H1 (cell line): ENCODE data around the gene APOO. TPM values are rescaled to one million over a fixed set of nuclear protein-coding genes. Genes with fewer than 3 reads are reported as not detected.

ENCODE experiments used
- CTCF ChIA-PET: fragments of 300-600 bp; sonication (Branson Sonifier 250); formaldehyde crosslinking; loops from one replicate; lab custom pipeline; 2021; ENCODE audit not compliant: partially characterized antibody; lab: Charles Lee
- POLR2A ChIA-PET: fragments of 300-600 bp; sonication (Branson Sonifier 250); formaldehyde crosslinking; loops from one replicate; lab custom pipeline; 2021; ENCODE audit warnings: inconsistent platforms; ENCODE audit not compliant: partially characterized antibody; lab: Charles Lee
- DNase-seq, 2 experiments: peaks; one replicate each; pipeline versions ENCODE4 v3.0.0 to v3.0.0-alpha.2; 2010 to 2022; ENCODE audit warnings: low spot score in 2 of 2, low read depth in 1 of 2, mixed read lengths in 1 of 2
- FAIRE-seq: peaks from 2 replicates; lab custom pipeline; 2011; peaks lifted over from hg19 to GRCh38; lab: Jason Lieb, UNC
- H2AFZ ChIP-seq: 2 replicates; pipeline ENCODE4 v1.8.1; 2012; ENCODE audit warnings: low read length, inconsistent platforms
- H2AK5ac ChIP-seq: 2 replicates; pipeline ENCODE4 v1.6.1; 2013; ENCODE audit warnings: low read depth, low read length
- H2BK120ac ChIP-seq: replicated peaks from 2 replicates; pipeline ENCODE3; 2013; ENCODE audit warnings: low read depth, low read length, inconsistent platforms
- H2BK12ac ChIP-seq: 2 replicates; pipeline ENCODE4 v1.6.1; 2013; ENCODE audit warnings: low read depth, low read length
- H2BK15ac ChIP-seq: 2 replicates; pipeline ENCODE4 v1.6.1; 2013; ENCODE audit warnings: low read length
- H2BK20ac ChIP-seq: 2 replicates; pipeline ENCODE4 v1.6.1; 2013; ENCODE audit warnings: low read length
- H2BK5ac ChIP-seq: 2 replicates; pipeline ENCODE4 v1.6.1; 2013; ENCODE audit warnings: low read depth, low read length
- H3K14ac ChIP-seq: 2 replicates; pipeline ENCODE4 v1.6.1; 2013; ENCODE audit warnings: inconsistent platforms; ENCODE audit not compliant: insufficient read length
- H3K18ac ChIP-seq: 2 replicates; pipeline ENCODE4 v1.6.1; 2013; ENCODE audit warnings: low read length; ENCODE audit errors: extremely low read depth
- H3K23ac ChIP-seq: 2 replicates; pipeline ENCODE4 v1.6.1; 2013; ENCODE audit warnings: inconsistent platforms; ENCODE audit not compliant: insufficient read length
- H3K23me2 ChIP-seq: 2 replicates; pipeline ENCODE4 v1.6.1; 2013; ENCODE audit warnings: low read depth, low read length
- H3K27ac ChIP-seq: 2 replicates; pipeline ENCODE4 v1.6.1; 2011; ENCODE audit warnings: low read depth, low read length, inconsistent platforms
- H3K27me3 ChIP-seq, 4 experiments: replicated peaks in 1 of 4; 1 replicate in 1 of 4; 2 replicates in 3 of 4; pipeline versions ENCODE4 v1.6.1 to v1.8.1; 2011 to 2013; ENCODE audit warnings: low read length in 3 of 4, mild to moderate bottlenecking in 3 of 4, inconsistent platforms in 2 of 4, mixed read lengths in 2 of 4, moderate library complexity in 1 of 4; ENCODE audit not compliant: control insufficient read depth in 3 of 4, insufficient read depth in 3 of 4; ENCODE audit errors: extremely low read depth in 1 of 4
- H3K36me3 ChIP-seq, 4 experiments: 2 replicates each; pipeline versions ENCODE4 v1.6.1 to v1.8.1; 2011 to 2013; ENCODE audit warnings: mild to moderate bottlenecking in 4 of 4, low read length in 3 of 4, moderate library complexity in 2 of 4, control low read depth in 1 of 4, inconsistent platforms in 1 of 4; ENCODE audit not compliant: insufficient read depth in 4 of 4, control insufficient read depth in 2 of 4
- H3K4ac ChIP-seq: replicated peaks from 2 replicates; pipeline ENCODE3; 2013; ENCODE audit warnings: low read length, low read depth, mixed read lengths, inconsistent platforms; ENCODE audit not compliant: insufficient read length
- H3K4me1 ChIP-seq, 4 experiments: replicated peaks in 1 of 4; 1 replicate in 1 of 4; 2 replicates in 3 of 4; pipeline versions ENCODE4 v1.6.1 to v1.8.1; 2011 to 2013; ENCODE audit warnings: low read length in 3 of 4, inconsistent platforms in 2 of 4, mixed read lengths in 1 of 4; ENCODE audit not compliant: insufficient read depth in 4 of 4, control insufficient read depth in 3 of 4
- H3K4me2 ChIP-seq, 2 experiments: 2 replicates each; pipeline versions ENCODE4 v1.6.1 to v1.8.1; 2011 to 2013; ENCODE audit warnings: low read depth in 2 of 2, low read length in 2 of 2, control low read depth in 1 of 2, inconsistent platforms in 1 of 2, mild to moderate bottlenecking in 1 of 2; ENCODE audit not compliant: insufficient read depth in 1 of 2
- H3K4me3 ChIP-seq, 4 experiments: fragments of 200-600, 300-600 bp in 1 of 4; sonication (generic), shearing (Covaris generic), sonication (Bioruptor Twin) in 1 of 4; 2 replicates each; pipeline versions ENCODE4 v1.5.1 to v1.8.1; 2011 to 2016; ENCODE audit warnings: low read length in 4 of 4, low read depth in 3 of 4, control low read depth in 2 of 4, inconsistent platforms in 2 of 4, mild to moderate bottlenecking in 2 of 4, mixed read lengths in 1 of 4, moderate library complexity in 1 of 4; ENCODE audit not compliant: insufficient read depth in 2 of 4; ENCODE audit errors: extremely low read depth in 1 of 4
- H3K56ac ChIP-seq: replicated peaks from 2 replicates; pipeline ENCODE3; 2013; ENCODE audit warnings: low read depth, mild to moderate bottlenecking, mixed read lengths, low read length, inconsistent platforms; ENCODE audit not compliant: insufficient read length
- H3K79me1 ChIP-seq: 2 replicates; pipeline ENCODE4 v1.6.1; 2013; ENCODE audit warnings: low read depth, low read length, control low read depth
- H3K79me2 ChIP-seq, 2 experiments: 2 replicates each; pipeline versions ENCODE4 v1.6.1 to v1.8.1; 2012 to 2013; ENCODE audit warnings: low read length in 2 of 2, mild to moderate bottlenecking in 2 of 2, inconsistent platforms in 1 of 2; ENCODE audit not compliant: insufficient read depth in 2 of 2, control insufficient read depth in 1 of 2
- H3K9ac ChIP-seq, 4 experiments: replicated peaks in 1 of 4; 1 replicate in 1 of 4; 2 replicates in 3 of 4; pipeline versions ENCODE4 v1.6.1 to v1.8.1; 2011 to 2013; ENCODE audit warnings: low read depth in 3 of 4, low read length in 3 of 4, control low read depth in 2 of 4, mild to moderate bottlenecking in 2 of 4, moderate library complexity in 2 of 4, inconsistent platforms in 1 of 4; ENCODE audit errors: extremely low read depth in 1 of 4
- H3K9me3 ChIP-seq, 2 experiments: 2 replicates each; pipeline versions ENCODE4 v1.6.1 to v1.8.1; 2012 to 2013; ENCODE audit warnings: mild to moderate bottlenecking in 2 of 2, moderate library complexity in 2 of 2, control low read depth in 1 of 2, inconsistent platforms in 1 of 2, low read depth in 1 of 2, low read length in 1 of 2, mixed read lengths in 1 of 2; ENCODE audit not compliant: insufficient read depth in 2 of 2
- H4K20me1 ChIP-seq, 2 experiments: replicated peaks in 1 of 2; 2 replicates each; pipeline versions ENCODE3 to v1.8.1; 2011 to 2013; ENCODE audit warnings: inconsistent platforms in 2 of 2, low read length in 2 of 2, mild to moderate bottlenecking in 1 of 2; ENCODE audit not compliant: insufficient read depth in 2 of 2, control insufficient read depth in 1 of 2
- H4K5ac ChIP-seq: 2 replicates; pipeline ENCODE4 v1.6.1; 2013; ENCODE audit warnings: low read length, low read depth, mixed read lengths, inconsistent platforms; ENCODE audit not compliant: insufficient read length
- H4K8ac ChIP-seq: 2 replicates; pipeline ENCODE4 v1.8.0; 2013; ENCODE audit warnings: mild to moderate bottlenecking, moderate library complexity, low read length, inconsistent platforms; ENCODE audit not compliant: insufficient read depth; ENCODE audit errors: extremely low read depth
- H4K91ac ChIP-seq: replicated peaks from 2 replicates; pipeline ENCODE3; 2013; ENCODE audit warnings: low read length, mixed read lengths, inconsistent platforms; ENCODE audit not compliant: insufficient read length
- ATF2 ChIP-seq: IDR thresholded peaks from 2 replicates; pipeline ENCODE4 v1.6.1; 2012; ENCODE audit warnings: low read length, inconsistent platforms
- BACH1 ChIP-seq: IDR thresholded peaks from 2 replicates; pipeline ENCODE4 v1.6.1; 2012; ENCODE audit warnings: low read length, improper control_type of control experiment
- CBX5 ChIP-seq: fragments of 300-800, 300-1000 bp; sonication (generic); IDR thresholded peaks from 2 replicates; pipeline ENCODE4 v1.7.1; 2016; ENCODE audit warnings: antibody characterized with exemption, low read length, low read depth
- CREB1 ChIP-seq: IDR thresholded peaks from 2 replicates; pipeline ENCODE4 v1.6.1; 2012; ENCODE audit warnings: inconsistent platforms
- E2F6 ChIP-seq: IDR thresholded peaks from 2 replicates; pipeline ENCODE4 v1.6.1; 2012; ENCODE audit warnings: inconsistent platforms
- JUN ChIP-seq: IDR thresholded peaks from 2 replicates; pipeline ENCODE4 v1.6.1; 2011; ENCODE audit warnings: low read depth, mild to moderate bottlenecking, improper control_type of control experiment, low read length
- MAFK ChIP-seq: IDR thresholded peaks from 2 replicates; pipeline ENCODE4 v1.6.1; 2012; ENCODE audit warnings: low read depth, mild to moderate bottlenecking, improper control_type of control experiment, low read length
- NANOG ChIP-seq: IDR thresholded peaks from 2 replicates; pipeline ENCODE4 v1.6.1; 2011; ENCODE audit warnings: low read length, low read depth, mild to moderate bottlenecking, inconsistent platforms; ENCODE audit not compliant: insufficient read depth, poor library complexity, severe bottlenecking
- SRF ChIP-seq: IDR thresholded peaks from 2 replicates; pipeline ENCODE4 v1.6.1; 2011; ENCODE audit warnings: mild to moderate bottlenecking, low read depth, low read length, moderate library complexity
- TAF1 ChIP-seq: IDR thresholded peaks from 2 replicates; pipeline ENCODE4 v1.6.1; 2011; ENCODE audit warnings: mild to moderate bottlenecking, low read depth, low read length
- TCF12 ChIP-seq: IDR thresholded peaks from 2 replicates; pipeline ENCODE4 v1.6.1; 2011; ENCODE audit warnings: low read depth, mild to moderate bottlenecking, low read length
- TEAD4 ChIP-seq: IDR thresholded peaks from 2 replicates; pipeline ENCODE4 v1.6.1; 2012; ENCODE audit warnings: low read depth, low read length, inconsistent platforms, mixed read lengths
- WGBS, 2 experiments: shearing (Covaris generic) in 1 of 2; methylation state at CpG; one replicate each; pipeline versions ENCODE4 v1.1.6 to v1.1.7; 2013 to 2015; ENCODE audit warnings: low lambda C conversion rate in 2 of 2, mixed read lengths in 2 of 2, inconsistent platforms in 1 of 2, low coverage in 1 of 2, missing lambda C conversion rate in 1 of 2; ENCODE audit not compliant: insufficient replicate concordance in 2 of 2, insufficient coverage in 1 of 2, insufficient read length in 1 of 2; ENCODE audit errors: extremely low coverage in 1 of 2, missing lambda C conversion rate in 1 of 2; 5-methylcytosine and 5-hydroxymethylcytosine counted together
- polyA plus RNA-seq, 7 experiments: library from polyadenylated mRNA; depleted of rRNA in 3 of 7; stranded (reverse) in 5 of 7; unstranded in 2 of 7; fragments of >200 nt in 5 of 7; fragments of 200-250 nt in 2 of 7; gene quantifications; 1 replicate in 5 of 7; 2 replicates in 1 of 7; 4 replicates in 1 of 7; pipeline versions ENCODE4 v1.2.1 to v1.2.3, GENCODE V29; 2011 to 2013; ENCODE audit warnings: missing spikeins in 2 of 7, mixed read lengths in 2 of 7
- total RNA-seq: library from RNA; stranded (reverse); fragmentation: NEBNext Ultra II Directional; extraction: Animal tissue kit (Norgen Biotek cat#: 25700); gene quantifications from 2 replicates; pipeline ENCODE4 v1.2.1, GENCODE V29; 2021

Gene APOO
- total and polyA plus RNA-seq, 2 of the 8 experiments (the other 6 are each of a cell fraction or from before 2014, with no cell fraction given): 25.7 to 45.0 TPM

GRCh38 chrX:23888887-23889501, 18.7 kb downstream of the APOO start:
- CTCF ChIA-PET: interaction anchor here (0.6 to 2.5 kb wide), 3 partner anchors 10 to 18 kb away, joined by 3 to 10 read pairs (median 3); no protein-coding TSS in a partner anchor
- no peak overlapping the region for H3K4me2 ChIP-seq
- H3K4ac ChIP-seq: no peak overlapping the region
- TF ChIP-seq TEAD4 (no peak), JUN (no peak), CBX5 (no peak), CREB1 (no peak), ATF2 (no peak), NANOG (no peak), SRF (no peak), E2F6 (no peak), BACH1 (no peak), TAF1 (no peak), MAFK (no peak), TCF12 (no peak)

More at GRCh38 chrX:23888887-23889501, 18.7 kb downstream of the APOO start:
- H3K9me3 ChIP-seq: no peaks in the 10 kb centered on the region
- no peak overlapping the region for H2AK5ac ChIP-seq
- no peak overlapping the region for H4K91ac ChIP-seq
- no peak for FAIRE-seq
- no peaks in the 10 kb centered on the region for H3K27me3 ChIP-seq
- H3K79me2 ChIP-seq: no peaks in the 10 kb centered on the region
- H2BK12ac ChIP-seq: no peak overlapping the region
- H3K4me3 ChIP-seq: no peak overlapping the region
- H3K36me3 ChIP-seq: no peaks in the 10 kb centered on the region
- WGBS, 2 experiments: 96% methylated on average over 3 of the region's 3 CpGs; no CpG with 5 or more reads in 1 of the 2 experiments
- H4K8ac ChIP-seq: no peak overlapping the region
- H3K14ac ChIP-seq: no peak overlapping the region
- no peak overlapping the region for H2BK15ac ChIP-seq
- no peaks in the 10 kb centered on the region for H3K23me2 ChIP-seq
- H2AFZ ChIP-seq: no peak overlapping the region
- no peak overlapping the region for H3K27ac ChIP-seq
- H3K23ac ChIP-seq: no peak overlapping the region
- H2BK5ac ChIP-seq: no peak overlapping the region
- no peak overlapping the region for H2BK120ac ChIP-seq
- no peak overlapping the region for H3K56ac ChIP-seq
- no peaks in the 10 kb centered on the region for H4K20me1 ChIP-seq
- POLR2A ChIA-PET: interaction anchor here (1.0 kb wide), 1 partner anchor 8 kb away, joined by 3 read pairs; no protein-coding TSS in a partner anchor
- H3K18ac ChIP-seq: no peak overlapping the region
- DNase-seq: no peak
- H3K4me1 ChIP-seq: peaks cover 0 to 3% (median 0%) of the 10 kb centered on the region in 4 experiments; a peak in 1 of 7 replicates
- H3K79me1 ChIP-seq: no peaks in the 10 kb centered on the region
- H3K9ac ChIP-seq: no peak overlapping the region
- H4K5ac ChIP-seq: no peak overlapping the region
- no peak overlapping the region for H2BK20ac ChIP-seq
